Hematopoietic multipotent progenitor cell (in vitro differentiated cells): ENCODE measurements around the gene SCGB1A1. TPM values are rescaled to one million over a fixed set of nuclear protein-coding genes. Genes with fewer than 3 reads are reported as not detected.

ENCODE experiments used
- DNase-seq, 3 donors: peaks; one replicate each; pipeline ENCODE4 v3.0.0-alpha.2; 2011 to 2015; ENCODE audit warnings: low read depth in 2 of 3, low spot score in 2 of 3
- total RNA-seq: library from RNA; depleted of rRNA; stranded (reverse); fragments of >200 nt; gene quantifications from one replicate; pipeline ENCODE4 v1.2.3, GENCODE V29; 2012

SCGB1A1 gene
- total RNA-seq, 1 donor, result not detected

GRCh38 chr11:62472063-62472884 lies 53.4 kb downstream of the SCGB1A1 start:
- DNase-seq, result no peak

Other genes with a start within 250 kb of the SCGB1A1 start
- gene SCGB1D1, start 228.8 kb upstream of the SCGB1A1 start, total RNA-seq, result not detected
- not detected for gene SCGB2A1, start 210.4 kb upstream of the SCGB1A1 start, total RNA-seq
- gene SCGB1D2, start 176.8 kb upstream of the SCGB1A1 start, total RNA-seq, result not detected
- not detected for gene SCGB2A2, start 148.9 kb upstream of the SCGB1A1 start, total RNA-seq
- not detected for gene SCGB1D4, start 120.0 kb upstream of the SCGB1A1 start, total RNA-seq
- 16.4 TPM for gene ASRGL1, start 81.6 kb upstream of the SCGB1A1 start, total RNA-seq
- gene AHNAK, start 127.8 kb downstream of the SCGB1A1 start, total RNA-seq, result 250 TPM
- 3,462 TPM for gene EEF1G, start 154.9 kb downstream of the SCGB1A1 start, total RNA-seq
- gene TUT1, start 172.5 kb downstream of the SCGB1A1 start, total RNA-seq, result 11.6 TPM
- gene MTA2, start 182.8 kb downstream of the SCGB1A1 start, total RNA-seq, result 142 TPM
- gene EML3, start 193.7 kb downstream of the SCGB1A1 start, total RNA-seq, result 38.0 TPM
- 2.7 TPM for gene ROM1, start 194.2 kb downstream of the SCGB1A1 start, total RNA-seq
- gene B3GAT3, start 203.0 kb downstream of the SCGB1A1 start, total RNA-seq, result 36.4 TPM
- gene GANAB, start 227.6 kb downstream of the SCGB1A1 start, total RNA-seq, result 215 TPM
- 33.7 TPM for gene INTS5, start 234.3 kb downstream of the SCGB1A1 start, total RNA-seq
- 15.3 TPM for gene C11orf98, start 246.2 kb downstream of the SCGB1A1 start, total RNA-seq
- gene CSKMT, start 246.3 kb downstream of the SCGB1A1 start, total RNA-seq, result 51.7 TPM